SK-N-MC (cell line): ENCODE data around the gene MED25.

Source experiments
- DNase-seq: peaks from one replicate; pipeline ENCODE4 v3.0.0-alpha.2; 2011; ENCODE audit warnings: low read depth, low spot score
- H3K27ac ChIP-seq: fragments of 200-600 bp; sonication (generic); 2 replicates; pipeline ENCODE4 v1.5.1; 2016; ENCODE audit warnings: mixed run types
- H3K36me3 ChIP-seq: fragments of 200-600 bp; sonication (generic); 2 replicates; pipeline ENCODE4 v1.6.1; 2017; ENCODE audit warnings: antibody characterized with exemption, low read length, mixed read lengths; ENCODE audit not compliant: insufficient read depth
- H3K4me3 ChIP-seq: fragments of 200-600 bp; sonication (generic); 2 replicates; pipeline ENCODE4 v1.5.1; 2016
- H3K9ac ChIP-seq: fragments of 200-600 bp; sonication (generic); 2 replicates; pipeline ENCODE4 v1.8.0; 2017; ENCODE audit warnings: mixed run types, mixed read lengths; ENCODE audit not compliant: insufficient read length
- H3K9me3 ChIP-seq: fragments of 200-600 bp; sonication (generic); 2 replicates; pipeline ENCODE4 v1.6.1; 2017; ENCODE audit warnings: low read depth, mild to moderate bottlenecking, antibody characterized with exemption, low read length, moderate library complexity, mixed read lengths
- EZH2 ChIP-seq: fragments of 200-600 bp; sonication (generic); IDR thresholded peaks from one replicate; pipeline ENCODE4 v1.6.1; 2017; ENCODE audit warnings: antibody characterized with exemption
- FOXP2 ChIP-seq: optimal IDR thresholded peaks from 2 replicates; pipeline ENCODE3; 2011; ENCODE audit warnings: mild to moderate bottlenecking, moderate library complexity; ENCODE audit not compliant: insufficient read depth; ENCODE audit errors: extremely low read length, control extremely low read depth
- POLR2AphosphoS5 ChIP-seq: IDR thresholded peaks from 2 replicates; pipeline ENCODE4 v1.6.1; 2012; ENCODE audit warnings: mild to moderate bottlenecking, low read depth, low read length, borderline replicate concordance

Gene MED25

DNA sequence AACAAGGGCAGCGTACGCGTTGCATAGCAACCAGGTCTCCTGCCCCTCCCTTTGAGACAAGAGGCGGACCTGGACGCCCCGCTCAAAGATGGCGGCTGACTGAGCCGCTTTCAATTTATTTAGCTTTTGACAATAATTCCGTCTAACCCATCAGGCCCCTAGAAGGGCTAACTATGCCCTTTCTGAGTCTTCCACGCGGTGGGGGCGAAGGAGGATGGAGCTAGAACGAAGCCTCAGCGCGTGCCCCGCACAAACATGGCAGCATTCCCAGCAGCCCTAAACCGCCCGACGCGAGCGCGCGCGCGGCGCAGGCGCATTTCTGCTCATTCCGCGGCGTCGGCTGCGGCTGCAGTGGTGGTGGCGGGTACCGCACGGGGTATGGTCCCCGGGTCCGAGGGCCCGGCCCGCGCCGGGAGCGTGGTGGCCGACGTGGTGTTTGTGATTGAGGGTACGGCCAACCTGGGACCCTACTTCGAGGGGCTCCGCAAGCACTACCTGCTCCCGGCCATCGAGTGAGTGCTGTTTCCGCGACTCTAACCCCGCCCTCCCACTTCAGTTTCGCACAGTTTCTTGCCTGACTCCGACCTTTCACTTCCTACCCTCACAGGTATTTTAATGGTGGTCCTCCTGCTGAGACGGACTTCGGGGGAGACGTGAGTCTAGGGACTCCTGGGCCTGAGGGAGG lies at the start of gene MED25:
TSS of gene MED25 (plus strand) at position 326 of the 685 bp plus-strand sequence. CDS start at position 379, 53 bp downstream.
- Histone ChIP-seq H3K36me3 (peaks cover 4% of the 10 kb centered on the region; the same call in 1 of the 2 replicates), H3K4me3 (peak within 1 kb of the TSS; percentile 84), H3K9me3 (no peaks in the 10 kb centered on the region), H3K27ac (peak within 1 kb of the TSS; percentile 94), H3K9ac (peak within 1 kb of the TSS; percentile 85)
- TF ChIP-seq POLR2AphosphoS5 (peak; percentile 81; the same call in 1 of the 2 replicates), FOXP2 (no peak), EZH2 (no peak)
- peak; percentile 53 for DNase-seq

DNA sequence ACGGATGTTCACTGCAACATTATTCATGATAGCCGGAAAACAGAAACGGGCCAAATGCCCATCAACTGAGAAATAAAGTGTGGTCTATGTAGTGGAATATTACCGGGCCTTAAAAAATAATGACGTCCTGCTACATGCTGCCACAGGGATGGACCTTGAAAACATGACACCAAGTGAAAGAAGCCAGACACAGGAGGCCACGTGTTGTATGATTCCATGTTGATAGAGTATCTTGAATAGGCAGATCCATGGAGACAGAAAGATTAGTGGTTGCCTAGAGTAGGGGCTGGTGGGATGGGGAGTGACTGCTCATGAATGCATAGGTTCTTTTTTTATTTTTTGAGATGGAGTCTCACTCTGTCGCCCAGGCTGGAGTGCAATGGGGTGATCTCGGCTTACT lies 47.6 kb upstream of the MED25 start:
- H3K9me3 ChIP-seq, result no peaks in the 10 kb centered on the region
- no peak overlapping the region for H3K27ac ChIP-seq
- no peak overlapping the region for H3K4me3 ChIP-seq
- TF ChIP-seq EZH2 (no peak), POLR2AphosphoS5 (no peak)
- no peak for DNase-seq
- H3K9ac ChIP-seq, result no peak overlapping the region
- H3K36me3 ChIP-seq, result no peaks in the 10 kb centered on the region

DNA sequence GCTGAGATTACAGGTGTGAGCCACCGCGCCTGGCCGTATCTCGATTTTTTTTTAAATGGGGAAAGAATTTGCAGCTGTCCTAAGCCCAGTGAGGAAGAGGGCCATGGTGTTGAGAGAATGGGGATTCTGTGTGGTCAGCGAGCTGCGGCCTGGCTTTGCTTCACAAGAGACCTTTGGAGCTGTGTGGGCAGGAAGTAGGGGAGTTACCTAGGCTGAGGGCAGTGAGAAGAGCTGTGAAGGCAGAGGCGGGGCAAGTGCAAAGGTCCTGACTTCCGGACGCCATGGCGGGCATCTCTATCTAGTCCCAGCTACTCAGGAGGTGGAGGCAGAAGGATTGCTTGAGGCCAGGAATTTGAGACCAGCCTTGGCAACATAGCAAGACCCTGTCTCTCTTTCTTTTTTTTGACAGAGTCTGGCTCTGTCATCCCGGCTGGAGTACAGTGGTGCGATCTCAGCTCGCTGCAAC lies 46.4 kb upstream of the MED25 start:
- Histone ChIP-seq H3K36me3 (no peaks in the 10 kb centered on the region), H3K4me3 (no peak overlapping the region), H3K9ac (no peak overlapping the region), H3K9me3 (no peaks in the 10 kb centered on the region), H3K27ac (no peak overlapping the region)
- TF ChIP-seq EZH2 (no peak), POLR2AphosphoS5 (no peak), FOXP2 (no peak)
- DNase-seq, result no peak

DNA sequence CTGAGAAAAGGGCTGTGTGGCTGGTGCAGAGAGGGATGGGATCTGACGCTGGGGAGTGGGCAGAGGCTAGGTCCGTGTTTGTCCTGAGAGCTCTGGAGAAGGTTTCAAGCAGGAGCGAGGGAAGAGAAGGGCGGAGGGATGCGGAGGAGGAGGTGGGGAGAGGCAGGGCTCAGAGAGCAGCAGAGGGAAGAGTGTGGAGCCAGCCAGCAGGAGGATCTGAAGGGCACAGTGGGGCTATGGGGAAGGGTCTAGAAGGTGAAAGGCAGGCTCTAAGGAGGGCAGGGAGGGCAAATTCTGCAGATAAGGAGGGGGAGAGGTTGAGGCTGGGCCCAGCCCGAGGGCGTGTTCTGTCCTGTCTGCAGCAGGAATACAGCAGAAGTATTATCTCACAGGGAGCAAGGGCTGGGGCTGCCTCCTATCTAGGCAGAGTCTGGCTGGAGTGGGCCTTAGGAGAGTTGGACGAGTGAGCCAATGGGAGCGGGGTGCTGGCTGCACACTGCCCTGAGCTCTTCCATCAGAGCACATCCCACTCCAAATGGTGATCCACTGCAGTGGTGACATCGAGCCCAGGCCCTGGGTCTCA lies 45.1 kb upstream of the MED25 start:
- Histone ChIP-seq H3K9me3 (no peaks in the 10 kb centered on the region), H3K36me3 (no peaks in the 10 kb centered on the region), H3K9ac (no peak overlapping the region), H3K27ac (no peak overlapping the region), H3K4me3 (no peak overlapping the region)
- DNase-seq, result no peak
- no peak for TF ChIP-seq POLR2AphosphoS5
- TF ChIP-seq EZH2, result no peak
- no peak for TF ChIP-seq FOXP2

DNA sequence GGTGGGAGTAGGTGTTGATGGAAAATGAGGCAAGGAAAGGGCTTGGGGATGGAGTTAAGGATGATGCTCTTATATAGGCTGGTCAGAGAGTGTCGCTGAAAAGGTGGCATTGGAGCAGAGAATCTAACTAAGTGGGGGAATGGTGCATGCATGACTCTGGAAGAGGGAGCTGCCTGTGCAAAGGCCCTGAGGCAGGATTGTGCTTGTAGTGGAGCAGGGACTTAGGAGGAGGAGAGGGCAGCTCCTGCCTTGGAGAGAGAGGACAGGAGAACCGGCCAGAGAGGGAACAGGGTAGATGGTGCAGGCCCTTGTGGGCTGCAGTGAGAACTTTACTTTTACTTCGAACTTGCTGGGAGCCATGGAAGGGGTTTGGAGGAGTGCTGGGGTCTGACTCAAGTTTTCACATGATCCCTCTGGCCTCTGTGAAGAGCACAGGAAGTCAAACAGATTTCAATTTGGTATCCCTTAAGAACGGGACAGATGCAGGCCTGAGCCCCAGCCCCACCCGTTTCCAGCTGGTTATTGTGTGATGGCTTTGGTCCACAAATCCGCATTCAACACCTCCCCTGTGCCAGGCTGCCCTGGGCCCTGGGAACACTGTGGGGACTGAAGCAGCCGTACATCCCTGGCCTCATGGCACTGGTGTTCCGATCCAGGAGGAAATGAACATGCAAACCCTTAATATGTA lies 44.3 kb upstream of the MED25 start:
- no peak overlapping the region for H3K27ac ChIP-seq
- no peak for TF ChIP-seq FOXP2
- TF ChIP-seq EZH2, result no peak
- TF ChIP-seq POLR2AphosphoS5, result no peak
- no peaks in the 10 kb centered on the region for H3K9me3 ChIP-seq
- H3K36me3 ChIP-seq, result no peaks in the 10 kb centered on the region
- no peak overlapping the region for H3K4me3 ChIP-seq
- no peak for DNase-seq
- H3K9ac ChIP-seq, result no peak overlapping the region

DNA sequence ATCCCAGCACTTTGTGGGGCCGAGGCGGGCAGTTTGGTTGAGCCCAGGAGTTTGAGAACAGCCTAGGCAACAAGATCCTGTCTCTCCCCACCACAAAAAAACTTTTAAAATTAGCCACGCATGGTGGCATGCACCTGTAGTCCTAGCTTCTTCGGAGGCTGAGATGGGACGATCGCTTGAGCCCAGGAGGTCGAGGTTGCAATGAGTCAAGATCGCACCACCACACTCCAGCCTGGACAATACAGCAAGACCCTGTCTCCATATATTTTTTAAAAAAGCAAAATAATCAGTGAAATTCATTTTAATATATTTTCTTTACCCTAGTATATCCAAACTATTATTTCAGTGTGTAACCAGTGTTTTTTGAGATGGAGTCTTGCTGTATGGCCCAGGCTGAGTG lies 43.1 kb upstream of the MED25 start:
- H3K9me3 ChIP-seq, result no peaks in the 10 kb centered on the region
- no peak overlapping the region for H3K4me3 ChIP-seq
- no peaks in the 10 kb centered on the region for H3K36me3 ChIP-seq
- no peak overlapping the region for H3K27ac ChIP-seq
- TF ChIP-seq EZH2 (no peak), POLR2AphosphoS5 (no peak), FOXP2 (no peak)
- no peak overlapping the region for H3K9ac ChIP-seq
- DNase-seq, result no peak

DNA sequence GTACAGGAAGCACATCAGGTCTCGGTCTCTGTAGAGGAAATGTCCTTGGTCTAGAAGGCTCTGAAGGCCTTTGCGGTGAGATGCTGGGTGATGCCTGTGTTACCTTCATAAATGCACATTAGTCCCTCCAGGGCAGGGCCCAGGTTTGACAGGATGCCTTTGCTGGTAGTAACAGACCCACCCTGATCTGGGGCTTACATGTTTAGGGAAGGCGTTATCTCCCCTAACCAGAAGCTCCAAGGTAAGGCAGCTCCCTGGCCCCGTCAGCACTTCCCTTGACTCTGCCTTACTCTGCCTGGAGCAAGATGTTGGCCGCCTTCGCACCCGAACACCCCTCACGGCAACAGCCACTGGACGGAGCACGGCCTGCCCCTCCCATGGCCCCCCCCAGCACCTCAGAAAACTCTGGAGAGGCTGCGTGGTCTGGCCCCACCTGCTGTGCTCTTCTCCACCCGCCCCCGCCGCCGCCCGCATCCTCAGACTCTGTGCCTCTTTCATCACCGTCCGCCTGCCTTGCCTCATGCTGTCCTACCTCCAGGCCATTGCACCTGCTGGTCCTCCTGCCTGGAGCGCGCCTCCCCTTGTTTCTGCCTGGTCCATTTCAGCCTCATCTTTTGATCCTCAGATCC lies 42.2 kb upstream of the MED25 start:
- TF ChIP-seq FOXP2, result no peak
- no peak for TF ChIP-seq EZH2
- no peak for TF ChIP-seq POLR2AphosphoS5
- DNase-seq, result no peak
- Histone ChIP-seq H3K4me3 (no peak overlapping the region), H3K9ac (no peak overlapping the region), H3K36me3 (no peaks in the 10 kb centered on the region), H3K27ac (no peak overlapping the region), H3K9me3 (no peaks in the 10 kb centered on the region)

DNA sequence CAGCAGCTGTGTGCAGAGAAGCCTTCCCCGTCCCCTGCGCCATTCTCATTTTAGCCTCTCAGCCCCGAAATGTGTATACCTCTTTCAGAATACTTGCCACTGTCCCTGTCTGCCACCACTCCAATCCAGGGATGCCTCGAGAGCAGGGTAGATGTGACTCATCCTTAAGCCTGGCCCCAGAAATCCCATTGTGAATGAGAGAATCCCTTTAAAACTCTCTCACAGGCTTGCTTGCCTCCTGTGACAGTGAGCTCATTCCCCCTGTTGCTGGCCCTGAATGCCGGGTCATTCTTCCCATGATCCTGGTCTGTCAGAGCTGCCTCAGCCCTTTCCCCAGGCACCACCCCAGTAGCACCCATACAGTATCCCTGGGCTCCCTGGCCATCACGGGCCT lies 41.7 kb upstream of the MED25 start:
- no peak overlapping the region for H3K9ac ChIP-seq
- no peaks in the 10 kb centered on the region for H3K36me3 ChIP-seq
- H3K27ac ChIP-seq, result no peak overlapping the region
- H3K4me3 ChIP-seq, result no peak overlapping the region
- no peak for TF ChIP-seq FOXP2
- TF ChIP-seq POLR2AphosphoS5, result no peak
- no peak for DNase-seq
- H3K9me3 ChIP-seq, result no peaks in the 10 kb centered on the region
